OCI-LY3 (cell line): ENCODE measurements around the gene NMU.

ENCODE experiments used
- H2AFZ ChIP-seq: fragments of 200-600, 300-600 bp; shearing (Covaris generic); 2 replicates; pipeline ENCODE4 v1.6.0; 2014; ENCODE audit warnings: antibody characterized with exemption, low read depth, low read length
- H3K27ac ChIP-seq: fragments of 200-600, 300-600 bp; sonication (generic); 2 replicates; pipeline ENCODE4 v1.5.1; 2014; ENCODE audit warnings: mild to moderate bottlenecking, low read length, moderate library complexity, mixed read lengths
- H3K27me3 ChIP-seq: fragments of 200-600, 300-600 bp; sonication (generic); 2 replicates; pipeline ENCODE4 v1.6.1; 2014; ENCODE audit warnings: low read depth, low read length, mixed read lengths
- H3K36me3 ChIP-seq: fragments of 200-600, 300-600 bp; sonication (generic); replicated peaks from 2 replicates; pipeline ENCODE3; 2014; ENCODE audit warnings: low read depth, low read length, mixed read lengths
- H3K4me1 ChIP-seq: fragments of 300-600, 200-600 bp; sonication (generic); 2 replicates; pipeline ENCODE4 v1.6.1; 2014; ENCODE audit warnings: low read length, mixed read lengths
- H3K4me2 ChIP-seq: fragments of 200-600, 300-600 bp; sonication (generic); 2 replicates; pipeline ENCODE4 v1.6.1; 2014; ENCODE audit warnings: low read length, mixed read lengths
- H3K4me3 ChIP-seq: fragments of 300-600, 200-600 bp; sonication (generic); 2 replicates; pipeline ENCODE4 v1.5.1; 2014; ENCODE audit warnings: antibody characterized with exemption, mild to moderate bottlenecking, low read length, moderate library complexity
- H3K79me2 ChIP-seq: fragments of 300-600, 200-600 bp; shearing (Covaris generic); 2 replicates; pipeline ENCODE4 v1.6.1; 2014; ENCODE audit warnings: mild to moderate bottlenecking, low read length, mixed read lengths
- H3K9ac ChIP-seq: fragments of 300-600, 200-600 bp; shearing (Covaris generic); 2 replicates; pipeline ENCODE4 v1.6.0; 2014; ENCODE audit warnings: mild to moderate bottlenecking, low read length, moderate library complexity
- H3K9me3 ChIP-seq: fragments of 200-600, 300-600 bp; shearing (Covaris generic); 2 replicates; pipeline ENCODE4 v1.6.1; 2014; ENCODE audit warnings: low read length, mixed read lengths; ENCODE audit not compliant: insufficient read depth
- H4K20me1 ChIP-seq: fragments of 200-600, 300-600 bp; sonication (generic); 2 replicates; pipeline ENCODE4 v1.6.1; 2016; ENCODE audit warnings: low read length, mixed read lengths; ENCODE audit not compliant: insufficient read depth
- EZH2phosphoT487 ChIP-seq: fragments of 200-600 bp; shearing (Covaris generic); IDR thresholded peaks from 2 replicates; pipeline ENCODE4 v1.6.1; 2018; ENCODE audit warnings: antibody characterized with exemption, mixed run types, low read depth
- TF ChIP-seq, protein P1 (sequence below): fragments of 200-600, 300-600 bp; sonication (generic); IDR thresholded peaks from 2 replicates; pipeline ENCODE4 v1.5.1; 2014; ENCODE audit warnings: antibody characterized with exemption, low read length, low read depth

The NMU gene

DNA sequence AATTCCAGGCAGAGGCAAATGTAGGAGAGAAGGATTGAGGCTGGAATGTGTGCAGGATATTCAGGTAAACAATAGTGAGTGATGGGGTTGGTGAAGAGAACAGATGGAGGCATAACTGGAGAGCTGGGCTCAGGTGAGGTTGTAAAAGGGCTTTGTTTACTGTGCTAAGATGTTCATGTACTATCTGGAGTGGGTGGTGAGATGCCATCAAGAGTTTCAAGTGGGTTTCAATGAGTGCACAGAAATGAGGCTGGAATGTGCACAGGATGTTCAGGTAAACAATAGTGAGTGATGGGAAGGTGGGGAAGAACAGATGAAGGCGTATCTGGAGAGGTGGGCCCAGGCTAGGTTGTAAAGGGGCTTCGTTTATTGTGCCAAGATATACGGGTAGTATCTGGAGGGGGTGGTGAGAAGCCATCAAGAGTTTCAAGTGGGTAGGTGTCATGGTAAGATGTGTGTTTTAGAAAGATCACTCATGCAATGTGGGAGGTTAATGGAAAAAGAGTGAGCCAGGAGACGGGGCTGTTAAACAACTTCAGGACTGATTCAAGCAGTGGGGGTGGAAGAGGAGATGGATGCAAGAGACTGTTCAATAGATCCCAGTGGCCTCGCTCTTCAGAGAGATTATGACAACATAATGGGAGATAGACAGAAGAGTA is 25.4 kb upstream of the NMU start:
- Histone ChIP-seq H2AFZ (no peak overlapping the region), H3K9me3 (no peaks in the 10 kb centered on the region), H3K4me3 (no peak overlapping the region), H3K27ac (no peak overlapping the region), H3K4me2 (no peak overlapping the region), H3K9ac (no peak overlapping the region), H3K4me1 (no peaks in the 10 kb centered on the region), H4K20me1 (no peaks in the 10 kb centered on the region), H3K36me3 (no peaks in the 10 kb centered on the region), H3K27me3 (no peaks in the 10 kb centered on the region), H3K79me2 (no peaks in the 10 kb centered on the region)
- TF ChIP-seq, protein P1, sequence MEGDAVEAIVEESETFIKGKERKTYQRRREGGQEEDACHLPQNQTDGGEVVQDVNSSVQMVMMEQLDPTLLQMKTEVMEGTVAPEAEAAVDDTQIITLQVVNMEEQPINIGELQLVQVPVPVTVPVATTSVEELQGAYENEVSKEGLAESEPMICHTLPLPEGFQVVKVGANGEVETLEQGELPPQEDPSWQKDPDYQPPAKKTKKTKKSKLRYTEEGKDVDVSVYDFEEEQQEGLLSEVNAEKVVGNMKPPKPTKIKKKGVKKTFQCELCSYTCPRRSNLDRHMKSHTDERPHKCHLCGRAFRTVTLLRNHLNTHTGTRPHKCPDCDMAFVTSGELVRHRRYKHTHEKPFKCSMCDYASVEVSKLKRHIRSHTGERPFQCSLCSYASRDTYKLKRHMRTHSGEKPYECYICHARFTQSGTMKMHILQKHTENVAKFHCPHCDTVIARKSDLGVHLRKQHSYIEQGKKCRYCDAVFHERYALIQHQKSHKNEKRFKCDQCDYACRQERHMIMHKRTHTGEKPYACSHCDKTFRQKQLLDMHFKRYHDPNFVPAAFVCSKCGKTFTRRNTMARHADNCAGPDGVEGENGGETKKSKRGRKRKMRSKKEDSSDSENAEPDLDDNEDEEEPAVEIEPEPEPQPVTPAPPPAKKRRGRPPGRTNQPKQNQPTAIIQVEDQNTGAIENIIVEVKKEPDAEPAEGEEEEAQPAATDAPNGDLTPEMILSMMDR = no peak
- no peak for TF ChIP-seq EZH2phosphoT487

DNA sequence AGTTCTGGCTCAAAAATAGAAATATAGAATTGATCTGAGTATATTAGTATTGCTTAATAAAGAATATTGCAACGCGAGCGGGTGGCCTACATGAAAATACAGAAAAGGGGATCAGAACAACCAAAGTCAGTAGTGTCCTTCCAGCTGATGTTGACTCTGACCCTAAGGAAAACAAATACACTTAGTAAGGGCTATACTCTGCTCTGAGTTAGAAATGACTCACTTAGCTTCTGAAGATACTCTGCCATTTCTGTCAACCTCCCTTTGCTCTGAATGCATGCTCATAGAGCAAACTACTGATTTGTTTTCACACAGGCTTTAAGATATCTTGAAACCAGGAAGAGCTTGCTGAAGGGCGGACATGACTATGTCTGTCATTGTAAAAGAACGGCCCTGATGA is 22.6 kb upstream of the NMU start:
- no peaks in the 10 kb centered on the region for H3K4me1 ChIP-seq
- H3K9ac ChIP-seq = no peak overlapping the region
- no peaks in the 10 kb centered on the region for H3K79me2 ChIP-seq
- no peaks in the 10 kb centered on the region for H3K9me3 ChIP-seq
- no peaks in the 10 kb centered on the region for H3K27me3 ChIP-seq
- H4K20me1 ChIP-seq = no peaks in the 10 kb centered on the region
- H3K36me3 ChIP-seq = no peaks in the 10 kb centered on the region
- H3K27ac ChIP-seq = no peak overlapping the region
- H3K4me2 ChIP-seq = no peak overlapping the region
- H3K4me3 ChIP-seq = no peak overlapping the region
- TF ChIP-seq, protein P1 = no peak
- TF ChIP-seq EZH2phosphoT487 = no peak
- H2AFZ ChIP-seq = no peak overlapping the region

DNA sequence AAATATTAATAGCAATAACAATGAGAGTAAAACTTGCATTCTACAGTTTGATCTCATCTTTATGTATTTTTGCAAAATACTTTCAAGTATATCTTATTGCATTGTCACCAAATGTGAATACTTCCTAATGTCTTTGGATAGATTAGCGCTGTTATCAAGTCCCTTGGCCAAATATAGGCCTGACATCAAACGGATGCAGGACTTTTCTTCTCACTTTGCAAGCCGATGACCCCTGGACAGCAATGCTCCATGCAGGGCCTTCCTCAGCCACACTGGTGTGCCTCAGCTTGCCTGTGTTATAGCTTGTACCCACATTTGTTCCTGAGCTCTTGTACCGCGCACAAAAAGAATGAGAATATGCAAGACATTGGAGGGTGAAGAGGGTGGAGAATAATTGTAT is 18.0 kb upstream of the NMU start:
- H3K79me2 ChIP-seq = no peaks in the 10 kb centered on the region
- H4K20me1 ChIP-seq = no peaks in the 10 kb centered on the region
- H3K4me1 ChIP-seq = no peaks in the 10 kb centered on the region
- no peaks in the 10 kb centered on the region for H3K27me3 ChIP-seq
- no peak overlapping the region for H3K27ac ChIP-seq
- no peak overlapping the region for H2AFZ ChIP-seq
- no peaks in the 10 kb centered on the region for H3K9me3 ChIP-seq
- H3K9ac ChIP-seq = no peak overlapping the region
- H3K36me3 ChIP-seq = no peaks in the 10 kb centered on the region
- H3K4me3 ChIP-seq = no peak overlapping the region
- H3K4me2 ChIP-seq = no peak overlapping the region
- TF ChIP-seq, protein P1 = no peak
- TF ChIP-seq EZH2phosphoT487 = no peak

DNA sequence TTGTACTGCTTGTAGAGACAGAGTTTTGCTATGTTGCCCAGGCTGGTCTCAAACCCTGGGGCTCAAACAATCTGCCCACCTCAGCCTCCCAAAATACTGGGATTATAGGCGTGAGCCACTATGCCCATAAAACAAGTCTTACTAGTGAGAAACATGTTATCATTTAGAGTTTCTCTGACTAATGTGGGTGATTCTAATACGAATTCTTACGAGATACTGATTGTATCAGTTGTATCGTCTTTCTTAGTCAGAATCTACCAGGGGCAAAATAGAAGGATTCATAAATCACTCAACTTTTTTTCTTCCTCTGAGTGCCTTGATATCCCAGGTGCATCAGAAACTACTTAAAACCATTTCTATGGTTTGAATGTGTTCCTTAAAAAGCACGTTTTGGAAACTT is 14.4 kb upstream of the NMU start:
- Histone ChIP-seq H3K9me3 (no peaks in the 10 kb centered on the region), H2AFZ (no peak overlapping the region), H3K36me3 (no peaks in the 10 kb centered on the region), H3K4me2 (no peak overlapping the region), H3K79me2 (no peaks in the 10 kb centered on the region), H3K4me1 (no peaks in the 10 kb centered on the region), H3K27ac (no peak overlapping the region), H3K9ac (no peak overlapping the region), H4K20me1 (no peaks in the 10 kb centered on the region), H3K4me3 (no peak overlapping the region), H3K27me3 (no peaks in the 10 kb centered on the region)
- TF ChIP-seq, protein P1 = no peak
- no peak for TF ChIP-seq EZH2phosphoT487
